NAMALWA (cell line): ENCODE measurements around the gene SLC2A9.

Experiments used
- DNase-seq: peaks from one replicate; pipeline ENCODE4 v3.0.0-alpha.2; 2015; ENCODE audit warnings: low spot score

The SLC2A9 gene

DNA sequence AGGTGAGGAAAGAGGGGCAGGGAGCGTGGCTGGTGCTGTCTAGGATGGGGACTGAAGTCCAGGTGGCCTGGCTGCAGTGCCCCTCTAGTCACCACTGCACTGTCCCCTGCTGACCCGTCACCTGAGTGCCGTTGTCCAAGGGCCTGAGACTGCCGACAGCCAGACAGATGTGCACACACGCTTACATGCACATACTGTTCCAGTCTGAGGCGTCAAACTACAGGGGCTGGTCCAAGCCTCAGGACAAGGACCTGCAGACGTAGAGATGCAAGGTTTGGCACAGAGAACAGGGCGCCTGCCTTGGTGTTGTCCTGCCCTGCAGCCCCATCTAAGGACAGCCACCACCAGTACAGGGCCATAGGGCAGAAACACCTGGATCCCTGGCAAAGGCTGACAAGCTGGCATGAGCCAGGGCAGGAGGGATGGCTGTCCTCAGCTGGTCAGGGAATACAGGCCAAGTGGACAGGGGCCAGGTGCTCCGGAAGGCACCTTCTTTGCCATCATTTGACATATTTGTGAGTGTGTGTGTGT is 1.7 kb downstream of the SLC2A9 start:
- DNase-seq: no peak

- DNase-seq: no peak
Measured at GRCh38 chr4:10018818-10019461, 2.4 kb downstream of the SLC2A9 start.

GRCh38 chr4:10017037-10017893 is 4.0 kb downstream of the SLC2A9 start:
- DNase-seq: no peak

- no peak for DNase-seq
Measured at GRCh38 chr4:10016169-10016568, 5.1 kb downstream of the SLC2A9 start.

DNA sequence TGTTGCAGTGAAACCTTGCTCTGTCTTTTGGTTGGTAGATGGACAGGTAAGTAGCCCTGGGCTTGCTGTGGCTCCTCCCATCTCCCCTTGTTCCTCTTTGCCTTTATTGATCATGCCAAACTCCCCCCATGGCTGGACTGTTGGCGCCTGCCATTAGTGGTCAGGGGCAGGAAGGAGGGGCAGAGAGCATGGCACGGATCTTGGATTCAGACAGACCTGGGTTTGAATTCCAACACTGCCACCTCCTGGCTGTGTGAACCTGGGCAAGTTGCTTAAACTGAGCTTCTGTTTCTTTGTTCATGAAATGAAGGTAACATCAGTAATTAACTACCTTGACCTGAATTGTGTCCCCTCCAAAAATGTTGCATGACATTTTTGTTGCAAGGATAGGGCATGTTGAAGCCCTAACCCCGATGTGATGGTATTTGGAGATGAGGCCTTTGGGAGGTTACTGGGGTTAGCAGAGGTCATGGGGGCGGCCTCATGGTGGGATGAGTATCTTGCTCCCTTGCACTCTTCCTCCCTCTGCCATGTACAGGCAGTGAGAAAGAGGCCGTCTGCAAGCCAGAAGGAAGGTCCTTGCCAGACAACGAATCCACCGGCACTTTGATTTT is 6.0 kb downstream of the SLC2A9 start:
- DNase-seq: peak; percentile 47

DNA sequence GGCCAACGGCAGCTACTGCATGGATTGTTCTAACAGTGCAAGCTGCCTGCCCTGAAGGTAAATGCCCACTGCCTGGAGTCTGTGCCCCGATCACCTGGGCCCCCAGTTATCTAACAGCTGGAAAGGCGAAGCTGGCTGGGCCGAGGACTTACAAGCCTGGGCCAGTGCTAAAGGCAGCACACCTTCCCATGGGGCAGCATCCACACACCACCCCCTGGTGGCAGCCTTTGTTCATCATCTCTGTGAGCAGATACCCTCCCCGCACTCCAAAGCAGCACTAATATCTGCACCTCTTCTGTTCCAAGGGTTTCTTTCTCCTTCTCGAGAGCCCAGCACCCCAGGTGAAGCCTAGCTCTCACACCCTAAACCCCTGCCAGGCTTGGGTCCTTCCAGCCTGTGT is 7.6 kb downstream of the SLC2A9 start:
- DNase-seq: peak; percentile 57

DNA sequence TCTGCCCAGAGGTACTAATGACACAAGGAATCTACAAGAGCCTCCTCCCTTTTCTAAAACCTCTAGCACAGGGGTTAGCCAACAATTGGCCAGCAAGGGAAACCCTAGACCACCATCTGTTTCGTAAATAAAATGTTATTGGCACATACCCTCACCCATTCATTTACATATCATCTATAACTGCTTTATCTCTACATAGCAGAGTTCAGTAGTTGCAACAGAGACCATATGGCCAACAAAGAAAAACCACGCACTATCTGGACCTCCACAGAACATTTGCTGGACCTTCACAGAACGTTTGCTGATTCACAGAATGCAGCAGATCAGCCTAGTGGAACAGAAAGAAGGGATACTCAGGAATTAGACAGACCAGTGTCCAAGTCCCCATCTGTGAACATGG is 9.4 kb downstream of the SLC2A9 start:
- DNase-seq: no peak

DNA sequence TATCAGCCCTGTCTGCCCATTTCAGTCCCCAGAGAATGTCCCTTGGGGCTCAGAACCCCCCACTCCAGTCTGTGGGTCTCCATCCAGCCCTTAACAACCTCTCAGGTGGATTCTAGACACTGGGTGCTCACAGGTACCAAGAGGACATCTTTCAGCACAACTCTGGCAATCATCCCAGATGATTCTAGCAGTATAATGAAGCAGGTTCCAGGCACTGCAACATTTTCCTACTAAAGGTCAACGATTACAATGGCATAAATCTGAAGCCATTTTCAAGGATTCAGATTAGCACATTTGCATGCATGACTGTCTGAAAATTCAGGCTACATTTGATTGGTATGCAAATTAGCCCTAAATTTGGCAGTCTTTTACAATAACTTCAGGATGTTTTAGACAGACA is 10.0 kb downstream of the SLC2A9 start:
- DNase-seq: no peak

DNA sequence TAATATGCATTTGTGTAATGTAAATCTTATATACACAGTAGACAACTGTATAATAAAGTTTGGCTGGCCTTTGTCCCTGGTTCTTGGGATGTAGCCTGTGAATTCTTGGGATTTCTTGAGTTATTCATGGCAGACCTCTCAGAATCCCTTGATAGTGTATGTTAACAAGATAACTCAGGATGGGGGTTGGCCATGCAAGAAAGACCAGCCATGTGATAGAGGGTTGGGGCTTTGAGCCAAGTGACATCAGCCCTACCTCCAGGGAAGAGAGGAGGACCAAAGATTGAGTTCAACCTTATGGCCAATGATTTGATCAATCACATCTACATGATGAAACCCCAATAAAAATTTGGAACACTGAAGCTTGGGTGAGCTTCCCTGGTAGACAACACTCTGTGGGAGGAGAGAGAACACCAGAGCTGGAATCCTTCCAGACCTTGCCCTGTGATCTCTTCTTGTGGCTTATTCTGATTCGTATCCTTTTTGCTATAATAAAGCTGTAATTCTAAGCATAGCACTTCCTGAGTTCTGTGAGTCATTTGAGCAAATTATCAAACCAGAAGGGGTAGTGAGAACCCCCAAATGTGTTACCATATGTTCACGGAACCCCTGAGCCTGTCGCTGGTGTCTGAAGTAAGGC is 11.3 kb downstream of the SLC2A9 start:
- no peak for DNase-seq

- no peak for DNase-seq
Measured at GRCh38 chr4:10008609-10009005, 12.7 kb downstream of the SLC2A9 start.

GRCh38 chr4:10007793-10008608 is 13.3 kb downstream of the SLC2A9 start:
- no peak for DNase-seq

GRCh38 chr4:10007436-10007740 is 13.9 kb downstream of the SLC2A9 start:
- DNase-seq: no peak

GRCh38 chr4:10006601-10007435 is 14.5 kb downstream of the SLC2A9 start:
- no peak for DNase-seq

DNA sequence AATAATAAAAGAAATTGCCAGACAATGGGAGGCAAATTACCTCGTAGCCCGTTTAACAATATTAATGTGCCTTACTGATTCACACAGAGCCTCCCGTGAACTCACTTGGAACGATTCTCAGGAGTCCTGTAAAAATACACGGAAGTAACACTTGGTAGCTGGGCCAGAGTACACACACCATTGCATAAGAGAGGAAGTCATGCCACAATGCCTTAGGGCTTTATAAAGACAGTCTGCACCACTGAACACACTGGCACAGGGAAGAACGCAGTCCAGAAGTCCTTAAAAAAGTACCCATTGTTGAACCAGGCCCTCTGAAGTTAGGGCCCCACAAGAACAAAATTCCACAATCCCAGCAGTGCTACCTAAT is 15.1 kb downstream of the SLC2A9 start:
- DNase-seq: no peak

DNA sequence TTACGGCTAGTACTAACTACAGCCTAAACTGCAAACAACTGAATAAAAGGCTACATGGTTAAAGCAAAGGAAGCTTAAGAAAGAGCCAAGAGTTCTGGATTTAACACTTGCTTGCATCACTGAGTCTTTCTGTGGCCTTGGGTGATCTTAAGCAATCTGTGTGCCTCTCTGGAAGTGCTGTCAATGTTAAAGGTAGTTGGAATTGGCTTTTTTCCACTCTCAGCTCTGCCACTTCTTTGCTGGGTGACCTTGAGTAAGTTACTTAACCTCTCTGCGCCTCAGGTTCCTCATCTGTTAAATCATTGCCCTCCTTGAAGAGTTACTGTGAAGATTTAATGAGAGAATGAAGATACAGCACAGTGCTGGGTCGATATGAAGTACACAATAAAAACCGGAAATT is 15.7 kb downstream of the SLC2A9 start:
- no peak for DNase-seq

GRCh38 chr4:10003666-10004065 is 17.6 kb downstream of the SLC2A9 start:
- no peak for DNase-seq

GRCh38 chr4:10002278-10002677 is 19.0 kb downstream of the SLC2A9 start:
- no peak for DNase-seq

DNA sequence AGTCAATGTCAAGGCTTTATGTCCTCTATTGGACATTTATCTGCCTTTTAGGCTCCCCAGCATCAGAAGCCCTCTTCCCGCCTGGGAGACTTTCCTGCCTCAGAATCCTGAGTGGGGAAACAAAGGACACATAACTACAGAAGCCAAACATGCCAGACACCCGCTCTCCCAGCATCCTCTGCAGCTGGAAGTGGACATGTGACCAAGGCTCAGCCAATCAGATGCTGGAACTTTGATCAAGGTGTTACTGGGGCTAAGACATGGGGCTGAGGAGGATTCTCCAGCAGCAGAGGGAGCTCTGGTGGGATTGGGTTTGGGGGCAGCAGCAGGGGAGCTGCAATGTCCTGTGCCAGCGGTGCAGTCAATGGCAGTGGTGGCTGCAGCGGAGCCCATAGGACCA is 19.5 kb downstream of the SLC2A9 start:
- no peak for DNase-seq

DNA sequence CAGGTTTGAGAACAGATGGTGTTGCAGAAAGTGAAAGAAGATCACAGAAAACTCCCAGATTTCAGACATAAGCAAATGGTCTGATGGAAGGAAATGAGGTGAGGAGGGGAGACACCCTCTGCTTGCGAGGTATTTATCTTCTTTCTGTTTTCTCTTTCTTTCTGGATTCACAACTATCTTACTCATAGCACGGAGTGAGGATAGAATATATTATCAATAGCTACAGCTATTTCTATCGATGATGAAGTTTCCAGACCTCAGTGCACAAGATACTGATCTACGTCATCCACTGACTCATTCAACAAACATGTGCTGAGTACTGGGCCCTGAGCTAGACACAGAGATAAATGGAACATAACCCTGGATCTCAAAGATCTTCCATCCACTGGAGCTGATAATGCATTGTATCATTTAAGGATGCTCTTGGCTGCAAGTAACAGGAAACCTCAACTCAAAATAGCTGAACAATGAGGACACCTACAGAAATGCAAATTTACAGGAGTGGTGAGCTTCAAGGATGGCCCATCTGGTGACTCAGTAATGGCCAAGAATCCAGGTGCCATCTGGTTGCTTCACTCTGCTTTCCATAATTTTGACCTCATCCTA is 21.2 kb downstream of the SLC2A9 start:
- no peak for DNase-seq

DNA sequence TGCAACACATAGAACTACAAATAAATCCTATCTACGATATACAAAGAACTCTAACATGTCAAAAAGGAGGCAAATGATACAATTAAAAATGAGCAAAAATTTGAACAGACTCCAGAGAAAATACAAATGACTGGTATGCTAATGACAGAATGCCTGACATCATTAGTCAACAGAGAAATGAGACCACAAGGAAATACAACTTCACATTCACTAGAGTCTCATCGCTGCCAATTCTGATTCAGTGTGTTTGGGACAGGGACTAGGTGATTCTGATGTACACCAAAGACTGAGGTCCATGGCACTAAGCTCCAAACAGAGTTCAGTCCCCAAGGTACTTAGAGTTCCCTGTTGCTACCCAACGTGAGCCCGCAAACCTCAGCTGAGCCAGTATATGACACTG is 23.4 kb downstream of the SLC2A9 start:
- no peak for DNase-seq
